Left renal pelvis (tissue), 4 donors: ENCODE measurements around the gene TNXB. TPM values are rescaled to one million over a fixed set of nuclear protein-coding genes. Genes with fewer than 3 reads are reported as not detected.
"Not testable (repeated sequence)": the region's sequence is repeated elsewhere in the genome, so short reads cannot be mapped to it uniquely, and the experiment has no call there.

ENCODE experiments used
- DNase-seq, 4 donors: peaks; one replicate each; pipeline ENCODE4 v3.0.0-alpha.2; 2013; ENCODE audit warnings: low read depth in 4 of 4, low spot score in 3 of 4
- polyA plus RNA-seq, 4 donors: library from polyadenylated mRNA; unstranded; fragments of 120-200 nt; gene quantifications; one replicate each; pipeline ENCODE4 v1.2.1, GENCODE V29; 2013; ENCODE audit not compliant: insufficient read length in 4 of 4

The TNXB gene
- polyA plus RNA-seq, 4 donors, result 4.6 to 98.0 (median 8.3) TPM

DNA sequence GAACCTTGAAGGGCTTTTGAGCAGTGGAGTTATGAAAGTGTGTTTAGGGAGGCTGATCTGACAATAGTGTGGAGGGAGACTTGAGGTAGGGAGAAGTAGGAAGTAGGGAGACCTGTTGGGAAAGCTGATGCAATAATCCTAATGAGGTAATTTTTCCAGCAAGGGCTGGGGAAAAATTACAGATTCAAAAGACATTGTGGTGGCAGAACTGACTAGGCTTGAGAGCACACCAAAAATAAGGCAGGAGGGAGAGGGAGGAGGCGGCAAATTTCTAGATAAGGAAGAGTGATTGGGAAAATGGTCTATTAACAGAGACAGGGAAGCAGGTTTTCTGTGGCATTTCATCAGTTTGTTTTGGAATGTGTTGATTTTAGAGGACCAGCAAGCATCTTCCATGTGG lies 37.1 kb upstream of the TNXB start:
- DNase-seq, result no peak

DNA sequence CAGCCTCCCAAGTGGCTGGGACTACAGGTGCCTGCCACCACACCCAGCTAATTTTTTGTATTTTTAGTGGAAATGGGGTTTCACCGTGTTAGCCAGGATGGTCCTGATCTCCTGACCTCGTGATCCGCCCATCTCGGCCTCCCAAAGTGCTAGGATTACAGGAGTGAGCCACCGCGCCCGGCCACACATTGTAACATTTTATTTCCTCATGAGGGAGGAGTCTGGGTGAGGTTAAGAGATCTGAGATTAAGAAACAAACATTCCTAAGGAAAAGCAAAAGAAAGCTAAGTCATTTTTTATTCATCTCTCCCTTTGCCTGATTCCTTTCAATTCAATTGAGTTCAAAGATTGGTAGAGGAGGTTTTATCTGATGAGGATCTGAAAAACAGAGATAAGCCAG lies 35.1 kb upstream of the TNXB start:
- not testable (repeated sequence) for DNase-seq

DNA sequence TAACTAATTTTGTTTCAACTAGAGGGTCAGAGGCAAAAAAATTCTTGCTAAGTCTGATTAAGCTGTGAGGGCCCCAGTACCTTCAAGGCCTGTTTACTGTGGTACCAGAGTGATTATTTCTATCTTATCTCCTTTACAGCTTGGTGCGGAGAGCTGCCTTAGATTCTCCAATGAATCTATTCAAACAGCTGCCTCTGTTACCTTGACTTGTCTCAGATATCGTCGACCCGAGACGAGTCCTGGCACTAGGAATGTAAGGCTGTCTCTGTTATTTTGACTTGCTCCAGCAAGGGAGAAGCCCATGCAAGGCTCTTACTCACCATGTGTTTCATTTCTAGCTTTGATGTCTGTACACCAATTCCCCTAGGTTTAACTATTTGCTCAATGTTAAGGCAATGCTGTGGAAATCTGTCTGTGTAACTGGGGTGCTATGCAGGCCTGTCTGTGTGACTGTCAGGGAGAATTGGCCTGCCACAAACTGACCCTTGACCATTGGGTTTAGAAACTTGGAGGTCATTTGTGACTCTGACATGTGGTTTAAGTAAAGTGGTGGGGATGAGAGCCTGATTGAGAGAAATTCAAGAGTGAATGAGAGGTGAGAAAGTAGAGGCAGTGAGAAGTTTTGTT lies 31.4 kb upstream of the TNXB start:
- DNase-seq, result no peak

DNA sequence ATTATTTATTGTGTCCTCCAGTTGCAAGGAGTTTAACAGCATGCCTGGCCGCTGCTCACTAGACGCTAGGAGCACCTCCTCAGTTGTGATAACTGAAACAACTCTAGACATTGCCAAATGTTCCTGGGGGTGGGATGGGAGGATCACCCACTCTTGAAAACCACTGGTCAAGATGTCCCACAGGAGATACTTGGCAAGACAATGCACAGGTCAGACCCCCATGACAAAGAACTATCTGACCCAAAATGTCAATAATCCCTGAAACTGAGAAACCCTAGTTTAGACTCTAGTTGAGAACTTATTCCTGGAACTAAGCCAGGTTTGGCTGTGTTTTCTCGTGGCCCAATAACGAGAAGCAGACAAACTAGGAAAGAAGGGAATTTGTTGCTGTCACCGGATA lies 30.5 kb upstream of the TNXB start:
- no peak for DNase-seq

DNA sequence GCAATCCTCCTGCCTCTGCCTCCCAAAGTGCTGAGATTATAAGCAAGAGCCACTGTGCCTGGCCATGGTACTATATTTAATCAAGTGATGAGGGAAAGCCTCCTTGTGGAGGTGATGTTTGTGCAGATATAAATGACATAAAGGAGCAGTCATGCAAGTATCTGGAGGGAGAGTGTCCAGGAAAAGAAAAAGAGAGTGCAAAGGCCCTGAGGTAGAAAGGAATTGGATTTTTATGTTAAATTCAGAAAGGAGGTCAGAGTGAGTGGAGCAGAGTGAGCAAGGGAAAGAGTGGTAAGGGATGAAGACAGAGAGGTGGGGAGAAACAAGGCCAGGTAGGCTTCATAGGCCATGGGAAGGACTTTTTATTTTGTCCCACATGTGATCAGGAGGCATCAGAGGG lies 28.3 kb upstream of the TNXB start:
- no peak for DNase-seq

DNA sequence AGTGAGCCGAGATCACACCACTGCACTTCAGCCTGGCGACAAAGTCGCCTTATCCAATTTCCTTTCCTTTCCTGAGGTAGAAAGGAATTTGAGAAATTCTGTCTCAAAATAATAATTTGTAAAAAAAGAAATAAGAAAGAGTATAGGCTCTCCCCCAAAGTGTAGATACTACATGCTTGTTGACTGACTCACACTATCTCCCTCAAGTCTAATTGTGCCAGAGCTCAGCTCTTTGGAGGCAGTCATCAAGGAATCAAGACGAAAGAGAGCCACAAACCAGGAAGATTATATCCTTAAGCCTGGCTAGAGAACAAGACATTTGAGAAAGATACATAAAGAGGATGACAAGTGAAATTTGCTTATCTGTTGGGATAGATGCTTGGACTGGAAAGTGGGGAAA lies 24.6 kb upstream of the TNXB start:
- no peak for DNase-seq

DNA sequence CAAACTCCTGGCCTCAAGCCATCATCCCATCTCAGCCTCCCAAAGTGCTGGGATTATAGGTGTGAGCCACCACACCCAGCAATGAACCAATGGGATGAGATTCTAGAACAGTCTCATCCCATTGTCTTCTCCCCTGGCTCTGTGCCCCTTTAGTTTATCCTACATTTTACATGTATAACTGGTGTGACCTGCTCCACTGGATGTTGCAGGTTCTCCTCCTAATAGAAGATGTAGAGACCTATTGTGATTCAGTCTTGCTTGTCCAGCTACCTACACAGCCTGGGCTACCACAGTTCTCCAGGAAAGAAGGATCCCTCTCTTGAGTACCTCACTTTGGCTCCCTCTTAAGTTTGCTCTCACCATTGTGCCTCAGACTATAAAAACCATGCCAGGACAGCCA lies 23.0 kb upstream of the TNXB start:
- DNase-seq, result no peak

DNA sequence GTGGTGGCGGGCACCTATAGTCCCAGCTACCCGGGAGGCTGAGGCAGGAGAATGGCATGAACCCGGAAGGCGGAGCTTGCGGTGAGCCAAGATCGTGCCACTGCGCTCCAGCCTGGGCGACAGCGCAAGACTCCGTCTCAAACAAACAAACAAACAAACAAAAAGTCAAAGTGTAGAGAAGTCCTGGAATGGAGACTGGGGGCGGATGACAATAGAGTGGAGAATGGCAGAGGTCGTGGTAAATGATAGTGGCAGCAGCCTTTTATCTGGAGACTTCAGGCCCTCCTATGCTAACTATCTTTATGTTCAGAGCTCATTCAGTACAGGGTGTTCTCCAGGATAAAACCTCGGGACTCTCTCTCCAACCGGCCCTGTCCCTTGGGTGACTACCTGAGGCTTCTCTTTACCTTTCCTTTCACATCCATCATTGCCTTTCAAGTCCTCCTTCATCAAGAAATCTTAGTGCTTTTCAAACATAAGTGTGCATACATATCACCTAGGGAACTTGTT lies 22.4 kb upstream of the TNXB start:
- no peak for DNase-seq

DNA sequence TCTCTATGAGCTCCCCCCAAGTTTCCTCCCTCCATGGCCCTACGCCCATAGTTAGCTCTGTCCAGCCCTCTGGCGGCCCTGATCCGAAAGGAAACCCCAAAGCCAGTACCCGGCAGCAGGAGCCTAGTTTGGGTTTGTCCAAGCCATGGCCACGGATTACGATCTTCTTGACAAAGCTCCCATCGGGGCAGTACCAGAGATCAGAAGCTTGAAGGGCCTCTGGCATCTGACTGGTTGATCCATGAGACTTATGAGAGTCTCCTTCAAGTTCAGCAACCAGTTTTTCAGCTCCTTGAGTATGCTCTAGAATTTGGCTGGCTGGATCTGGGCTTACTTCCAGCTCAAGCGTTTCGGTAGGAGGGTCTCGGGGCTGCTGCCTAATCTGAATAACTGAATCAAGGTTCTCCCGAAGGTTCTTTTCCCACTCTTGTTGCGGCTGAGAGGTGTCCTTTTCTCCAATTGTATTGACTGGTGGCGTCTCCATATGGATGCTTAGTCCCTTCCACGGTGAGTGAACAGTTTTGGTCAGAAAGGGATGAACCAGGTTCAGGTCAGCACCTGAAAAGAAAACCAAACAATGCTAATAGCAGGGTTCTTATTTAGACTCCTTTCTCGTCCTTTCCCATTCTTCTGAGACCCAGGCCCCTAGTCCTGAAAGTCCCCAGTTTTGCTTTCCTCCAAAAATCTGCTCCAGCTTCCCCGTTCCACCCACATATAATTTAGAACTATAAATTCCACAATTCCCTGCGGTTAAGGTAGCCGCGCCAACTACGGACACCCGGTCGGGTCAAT lies 20.4 kb upstream of the TNXB start:
- no peak for DNase-seq

DNA sequence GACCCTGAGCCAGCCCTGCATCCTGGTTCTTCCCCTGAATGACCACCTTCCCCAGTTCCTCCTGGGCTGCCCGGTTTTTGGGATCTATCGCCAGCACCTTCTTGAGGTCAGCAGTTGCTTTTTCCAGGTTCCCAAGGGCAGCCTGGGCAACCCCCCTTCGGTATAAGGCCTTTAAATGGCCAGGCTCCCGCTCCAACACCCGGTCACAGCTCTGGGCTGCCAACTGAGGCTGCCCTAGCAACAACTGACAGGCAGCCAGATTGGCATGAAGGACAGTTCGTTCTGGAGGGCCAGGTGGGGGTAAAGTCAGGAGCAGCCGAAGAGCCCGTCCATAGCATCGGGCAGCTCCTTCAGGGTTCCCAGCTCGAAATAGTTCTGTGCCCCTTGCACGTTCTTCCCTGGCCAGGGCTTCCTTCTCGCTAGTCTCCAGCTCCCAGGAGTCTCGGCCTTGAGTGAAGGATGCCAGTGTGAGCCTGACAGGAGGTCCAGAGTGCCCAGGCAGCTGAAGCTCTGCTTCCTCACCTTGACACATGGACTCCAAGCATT lies 19.7 kb upstream of the TNXB start:
- no peak for DNase-seq

DNA sequence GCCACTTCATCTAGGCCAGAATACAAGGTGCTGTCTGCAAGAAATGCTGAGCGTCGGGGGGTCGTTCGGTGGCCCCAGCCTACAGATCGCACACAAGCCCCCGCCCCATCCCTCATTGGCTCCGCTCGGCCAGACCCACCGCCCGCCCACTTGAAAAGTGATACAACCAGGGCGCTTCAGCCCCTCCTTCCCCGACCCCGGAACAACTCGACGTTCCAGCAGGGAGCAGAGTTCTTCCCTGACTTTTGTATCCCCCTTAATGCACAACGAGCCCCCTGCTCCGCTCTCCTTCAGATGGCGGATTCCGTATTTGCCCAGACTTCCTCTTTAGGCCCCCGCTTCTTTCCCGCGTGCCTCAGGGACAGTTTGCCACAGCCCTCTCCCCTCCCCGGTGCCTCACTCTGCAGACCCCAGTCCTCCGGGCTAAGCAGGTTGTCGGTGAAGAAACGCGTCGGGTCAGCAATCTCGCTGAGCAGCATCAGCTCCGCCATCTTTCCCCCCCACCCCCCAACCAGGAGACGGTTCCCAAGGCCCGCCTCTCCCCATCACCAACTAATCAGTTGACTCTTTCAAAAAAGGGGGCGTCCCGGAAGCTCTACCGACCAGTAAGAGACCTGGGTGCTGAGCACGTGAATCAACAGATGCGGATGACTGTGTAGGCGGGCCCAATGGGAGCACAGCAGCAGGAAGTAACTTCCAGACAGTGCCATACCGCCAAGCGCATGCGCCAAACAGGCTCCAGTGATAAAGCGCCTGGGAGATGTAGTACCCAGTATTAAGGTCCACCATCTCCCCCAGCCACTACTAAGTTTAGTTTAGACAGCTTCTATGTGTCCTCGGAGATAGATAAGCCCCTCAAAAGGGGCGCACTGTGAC lies 18.8 kb upstream of the TNXB start, which contains the start of gene ATF6B:
Gene ATF6B, minus strand, starts transcription at position 530 of the 876 bp plus-strand sequence. Its CDS starts 39 bp downstream, at position 491.
- peak; percentile 97 to 99 (median 98) for DNase-seq

DNA sequence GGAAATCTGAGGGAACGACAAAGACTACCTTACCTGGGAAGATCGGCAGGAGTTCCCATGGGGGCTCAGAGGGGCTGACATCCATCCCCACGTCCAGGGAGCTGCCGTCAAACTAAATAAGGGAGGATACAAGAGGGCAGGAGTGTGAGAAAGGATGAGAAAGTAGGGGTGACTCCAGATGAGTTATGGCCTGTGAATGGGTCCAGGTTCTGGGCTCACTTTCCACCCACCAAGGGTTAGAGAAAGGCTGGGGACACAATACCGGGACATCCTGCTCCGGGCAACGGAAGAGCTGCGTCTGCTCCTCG lies 18.2 kb upstream of the TNXB start:
- no peak for DNase-seq

DNA sequence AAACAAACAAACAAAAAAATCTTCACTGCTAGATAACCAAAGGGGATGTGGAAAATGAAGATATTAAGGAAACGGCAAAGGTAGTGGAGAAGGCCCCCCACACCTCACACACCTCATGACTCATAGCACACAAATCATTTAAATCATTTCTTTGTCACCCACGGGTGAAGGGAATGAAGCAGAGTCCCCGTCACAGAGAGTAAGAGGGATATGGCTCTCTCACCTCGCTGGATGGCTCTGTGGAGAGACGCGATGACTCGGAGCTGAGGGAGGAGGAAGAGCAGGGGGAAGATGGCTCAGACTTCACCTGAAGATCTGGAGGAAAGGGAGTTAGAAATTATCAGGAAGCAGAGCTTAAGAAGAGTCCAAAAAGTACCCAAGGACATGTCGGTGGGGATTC lies 17.7 kb upstream of the TNXB start:
- no peak for DNase-seq

DNA sequence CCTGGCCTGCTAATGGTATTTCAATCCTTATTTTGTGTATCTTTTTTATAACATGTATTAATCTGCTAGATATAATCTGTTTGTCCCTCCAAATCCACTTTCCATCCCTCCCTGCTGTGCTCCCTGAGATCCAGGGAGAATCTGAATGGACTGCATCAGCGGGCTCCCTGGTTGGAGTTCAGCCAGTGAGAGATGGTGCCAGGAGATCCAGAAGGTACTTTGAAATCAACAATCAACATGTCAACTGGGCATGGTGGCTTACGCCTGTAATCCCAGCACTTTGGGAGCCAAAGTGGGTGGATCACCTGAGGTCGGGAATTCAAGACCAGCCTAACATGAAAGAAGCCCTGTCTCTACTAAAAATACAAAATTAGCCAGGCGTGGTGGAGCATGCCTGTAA lies 14.5 kb upstream of the TNXB start:
- DNase-seq, result no peak

DNA sequence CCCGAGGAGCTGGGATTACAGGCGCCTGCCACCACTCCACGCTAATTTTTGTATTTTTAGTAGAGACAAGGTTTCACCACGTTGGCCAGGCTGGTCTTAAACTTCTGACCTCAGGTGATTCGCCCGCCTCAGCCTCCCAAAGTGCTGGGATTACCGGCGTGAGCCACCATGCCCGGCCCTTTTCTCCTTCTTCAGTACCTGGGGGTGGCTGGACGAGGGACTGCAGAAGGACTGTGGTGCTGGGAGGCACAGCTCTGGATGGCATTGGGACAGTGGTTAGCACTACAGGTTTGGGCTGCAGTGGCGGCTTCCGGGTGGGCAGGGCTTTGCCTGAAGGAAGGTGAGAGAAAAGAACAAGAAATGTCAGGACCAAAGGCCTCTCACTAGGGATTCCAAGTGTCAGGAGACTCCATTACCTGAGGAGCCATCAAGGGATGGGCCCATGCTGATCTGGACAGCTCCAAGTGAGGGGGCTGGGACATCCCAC lies 11.5 kb upstream of the TNXB start:
- no peak for DNase-seq

DNA sequence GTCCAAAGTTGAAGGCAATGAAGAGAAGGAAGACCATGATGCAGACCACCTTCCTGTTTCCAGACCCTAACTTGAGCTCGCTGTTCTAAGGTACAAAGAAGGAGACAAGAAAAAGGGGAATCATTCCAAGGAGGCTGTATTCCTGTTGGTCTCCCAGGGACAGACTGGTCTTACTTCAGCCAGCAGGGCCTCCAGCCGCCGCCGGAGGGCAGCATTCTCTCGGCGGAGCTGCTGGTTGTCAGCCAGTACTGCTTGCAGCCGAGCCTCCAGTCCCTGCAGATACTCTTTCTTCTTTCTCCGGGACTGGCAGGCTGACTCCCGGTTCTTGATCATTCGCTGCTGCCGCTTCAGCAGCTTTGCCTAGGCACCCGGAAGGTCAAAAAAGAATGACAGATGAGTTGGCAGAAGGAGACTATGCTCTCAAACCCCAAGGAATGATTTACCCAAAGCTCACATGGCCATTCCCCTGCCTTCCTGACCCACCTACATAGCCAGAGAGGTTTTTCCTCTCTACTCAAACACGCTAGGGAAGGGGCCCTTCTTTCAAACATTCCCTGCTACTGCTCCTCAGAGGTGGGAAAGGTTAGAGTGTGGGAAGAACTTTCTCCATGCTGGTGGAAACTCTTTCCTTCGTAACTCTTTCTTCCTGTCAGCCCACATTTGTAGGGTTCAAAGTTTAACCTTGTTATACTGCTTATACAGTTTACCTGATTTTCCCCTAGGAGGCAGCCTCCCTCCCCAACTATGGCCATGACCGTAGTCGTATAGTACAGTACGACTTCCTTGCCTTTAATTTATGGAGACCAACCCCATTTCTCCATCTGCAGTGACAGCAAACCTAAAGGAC lies 9.9 kb upstream of the TNXB start:
- peak in 2 of 4 donors; percentile 58 to 61 for DNase-seq

DNA sequence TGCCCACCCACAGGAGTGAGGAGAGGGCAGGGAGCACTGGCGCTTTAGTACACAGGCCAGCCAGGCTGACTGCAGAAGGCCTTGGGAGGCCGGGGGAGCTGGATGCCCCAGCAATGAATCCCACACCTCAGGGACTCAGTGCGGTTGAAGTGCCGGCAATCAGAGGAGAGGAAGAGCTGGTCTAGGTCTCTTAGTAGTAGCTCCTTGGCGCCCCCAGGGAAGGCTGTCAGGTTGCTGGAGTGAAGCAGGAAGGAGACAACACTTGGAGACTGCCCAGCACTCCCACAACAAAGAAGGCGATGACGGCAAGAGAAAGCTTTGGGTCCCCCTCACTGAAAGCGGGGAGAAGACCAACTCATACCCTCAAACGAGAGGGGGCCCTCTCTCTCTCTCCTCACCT lies 8.3 kb upstream of the TNXB start:
- no peak for DNase-seq

DNA sequence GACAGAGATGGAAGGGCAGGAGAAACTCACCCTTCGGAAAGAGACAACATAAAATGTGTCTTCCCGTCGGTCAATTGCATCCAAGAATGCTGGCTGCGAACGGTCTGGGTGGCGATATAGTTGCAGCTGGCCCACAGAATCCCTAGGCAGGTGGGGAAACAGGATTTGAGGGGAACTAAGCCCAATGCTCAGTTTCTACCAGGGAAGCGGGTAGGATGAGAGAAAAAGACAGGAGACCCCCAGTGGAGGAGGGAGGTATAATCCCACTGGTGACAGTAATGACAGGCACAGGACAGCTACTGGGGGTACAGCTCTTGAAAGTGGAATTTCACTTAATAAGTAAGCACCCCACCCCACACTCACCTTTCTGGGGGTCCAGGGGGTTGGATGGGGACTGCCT lies 7.5 kb upstream of the TNXB start:
- no peak for DNase-seq

DNA sequence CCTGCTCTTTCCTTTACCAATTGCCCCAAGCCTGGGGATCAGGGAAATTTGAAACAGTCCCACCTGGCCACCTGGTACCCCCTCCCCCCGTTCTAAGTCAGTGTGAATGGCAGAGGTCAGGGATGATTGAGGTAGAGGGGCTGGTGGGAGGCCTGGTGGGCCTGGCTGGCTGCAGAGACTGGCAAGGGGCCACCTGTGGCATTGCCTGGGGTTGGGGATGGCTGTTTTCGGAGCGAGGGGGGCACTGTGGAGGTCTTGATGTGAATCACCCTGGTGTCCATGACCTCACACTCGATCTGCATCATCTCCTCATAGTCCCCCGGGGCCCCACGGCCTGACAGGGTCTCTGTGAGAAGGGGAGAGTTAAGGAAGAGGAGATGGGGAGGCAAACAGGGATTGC lies 6.5 kb upstream of the TNXB start:
- no peak for DNase-seq

DNA sequence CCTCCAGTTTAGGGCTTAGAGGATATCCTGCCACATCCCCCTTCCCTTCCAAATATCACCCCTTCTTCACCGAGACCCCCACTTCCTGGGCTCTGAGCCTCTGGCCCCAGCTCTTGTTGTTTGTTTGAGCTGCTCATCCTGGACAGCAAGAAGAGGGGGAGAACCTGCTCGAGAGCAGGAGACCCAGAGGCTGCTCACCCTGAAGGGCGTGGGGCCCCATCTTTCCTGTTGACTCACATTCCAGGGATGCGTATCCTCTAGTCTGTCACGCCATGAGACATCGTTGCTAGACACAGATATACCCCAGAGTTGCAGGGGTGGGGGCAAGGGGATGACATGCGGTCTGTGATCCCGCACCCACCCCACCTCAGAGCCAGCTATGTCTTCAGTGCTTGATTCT lies 5.7 kb upstream of the TNXB start:
- DNase-seq, result no peak
